CD4-positive, alpha-beta T cell treated with Interleukin-10 for 1 hour (primary cell): ENCODE measurements around the gene PRDM15.
A peak's percentile ranks its signal among the peaks of the same experiment; 100 is the strongest.

Experiments used
- DNase-seq: peaks from one replicate; pipeline ENCODE4 v3.0.0-alpha.2; 2020

PRDM15 gene

DNA sequence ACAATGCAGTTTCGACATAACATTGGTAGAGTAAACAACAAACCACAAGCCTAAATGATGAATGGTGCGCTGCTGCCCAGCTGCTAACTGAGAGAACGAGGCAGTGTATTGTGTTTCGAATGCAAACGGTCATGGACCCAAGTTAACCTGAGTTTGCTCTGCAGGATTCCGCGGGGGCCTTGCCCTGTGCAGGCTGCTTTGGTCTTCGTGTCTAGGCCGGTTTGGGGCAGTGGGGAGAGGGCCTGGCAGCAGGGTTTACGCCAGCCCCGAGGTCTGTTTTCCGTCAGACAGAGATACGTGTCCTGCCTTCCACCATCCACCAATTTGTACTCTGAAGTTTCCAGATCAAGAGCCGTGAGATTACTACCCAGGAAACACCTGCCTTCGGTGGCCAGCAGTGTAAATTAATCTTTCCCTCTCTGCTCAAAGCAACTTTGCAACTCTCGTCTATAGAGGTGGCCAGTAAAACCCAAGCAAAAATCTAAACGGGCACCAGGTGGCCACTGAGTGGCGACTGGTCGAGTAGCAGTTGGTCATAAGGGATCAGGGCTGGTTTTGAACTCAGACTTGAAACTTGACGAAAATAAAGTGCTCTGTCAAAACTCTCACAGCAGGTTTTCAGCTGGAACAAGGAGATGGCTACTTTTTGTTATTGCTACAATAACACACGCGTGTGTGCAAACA, 6.3 kb upstream of the PRDM15 start:
- no peak for DNase-seq

DNA sequence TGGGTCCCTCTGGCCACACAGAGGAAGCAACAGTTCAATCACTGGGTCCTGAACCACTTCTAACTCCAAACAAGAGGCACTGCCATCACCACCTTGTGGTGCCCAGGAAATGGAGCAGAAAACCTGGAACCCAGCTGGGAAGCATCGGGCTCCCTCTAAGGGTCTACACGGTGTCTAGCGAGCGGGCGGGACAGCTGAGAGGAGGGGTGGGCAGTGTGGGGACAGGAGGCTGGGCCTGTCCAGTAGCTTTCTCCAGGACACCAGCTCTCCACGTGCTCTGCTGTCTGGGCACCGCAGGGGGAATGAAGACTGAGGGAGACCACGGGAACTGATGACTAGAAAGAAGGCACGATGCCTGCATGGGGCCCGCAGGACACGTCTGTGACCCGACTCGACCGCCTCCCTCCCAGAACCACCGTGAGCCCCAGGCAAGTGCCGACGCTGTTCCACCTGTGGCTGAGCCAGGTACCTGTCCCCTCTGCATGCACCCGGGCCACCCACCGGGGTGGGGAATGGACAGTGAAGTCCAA, 5.4 kb upstream of the PRDM15 start:
- no peak for DNase-seq

DNA sequence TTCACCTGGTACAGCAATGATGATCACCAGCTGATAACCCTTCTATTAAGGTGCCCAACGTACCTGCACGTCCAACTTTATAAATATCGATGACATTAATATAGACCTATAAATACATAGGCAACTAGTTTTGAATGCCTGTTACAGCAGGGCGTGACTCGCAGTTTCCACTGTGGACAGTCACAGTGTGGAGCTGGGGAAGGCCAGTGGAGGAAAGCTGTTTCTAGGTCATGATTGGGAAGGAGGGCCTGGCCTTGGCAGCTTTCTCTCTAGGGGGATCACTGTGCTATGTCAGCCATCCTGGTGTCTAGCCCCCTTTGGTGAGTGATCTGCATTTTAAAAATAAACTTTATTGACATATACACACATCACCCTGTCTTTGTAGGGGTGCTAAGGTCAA, 4.4 kb upstream of the PRDM15 start:
- DNase-seq, result no peak

DNA sequence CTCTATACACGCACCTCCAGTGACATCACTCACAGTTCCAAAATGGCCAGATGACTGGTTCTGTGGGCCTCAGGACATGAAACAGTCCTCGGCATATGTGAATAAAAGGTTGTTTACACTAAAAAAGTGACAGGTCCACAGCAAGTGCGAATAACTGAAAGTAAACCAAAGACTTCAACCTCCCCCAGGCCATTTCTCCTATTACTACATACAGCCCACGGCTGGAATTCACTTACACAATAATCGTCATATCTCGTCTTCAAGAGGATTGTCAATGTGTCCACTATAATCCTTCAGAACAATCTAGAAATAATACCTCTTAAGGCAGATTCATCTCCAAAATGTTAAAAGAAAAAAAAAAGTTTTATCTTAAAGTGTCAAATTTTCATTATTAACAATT, 1.9 kb upstream of the PRDM15 start:
- no peak for DNase-seq

DNA sequence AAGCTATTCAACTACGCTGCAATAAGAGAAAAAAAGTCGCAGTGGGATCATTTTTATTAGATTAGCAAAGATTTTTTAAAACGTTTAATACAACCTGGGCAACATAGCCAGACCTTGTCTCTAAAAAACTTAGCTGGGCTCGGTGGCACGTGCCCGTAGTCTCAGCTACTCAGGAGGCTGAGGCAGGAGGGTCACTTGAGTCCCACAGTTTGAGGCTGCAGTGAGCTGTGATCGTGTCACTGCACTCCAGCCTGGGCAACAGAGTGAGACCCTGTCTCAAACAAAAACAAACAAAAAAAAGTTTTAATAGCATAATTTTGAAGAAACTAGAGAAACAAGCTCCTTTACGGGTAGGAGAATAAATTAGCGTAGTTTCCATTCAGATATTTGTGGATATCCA, 1.0 kb upstream of the PRDM15 start:
- no peak for DNase-seq

DNA sequence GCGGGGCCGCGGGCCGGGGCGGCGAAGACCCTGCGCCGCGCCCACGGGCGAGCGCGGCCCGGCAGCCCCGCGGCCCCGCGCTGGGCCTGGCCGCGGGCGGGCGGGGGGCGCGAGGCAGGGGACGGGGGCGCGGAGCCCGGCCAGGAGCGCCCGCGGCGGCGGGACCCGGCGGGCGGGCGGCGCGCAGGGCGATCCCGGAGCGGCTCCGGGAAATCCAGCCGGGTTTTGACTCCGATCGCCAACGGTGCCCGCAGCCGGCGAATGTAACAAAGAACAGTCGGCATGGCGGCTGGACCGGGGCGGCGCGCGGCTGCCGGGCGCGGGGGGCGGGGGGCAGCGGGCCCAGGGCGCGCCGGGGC, 334 bp downstream of the PRDM15 start:
- peak; percentile 86 for DNase-seq

DNA sequence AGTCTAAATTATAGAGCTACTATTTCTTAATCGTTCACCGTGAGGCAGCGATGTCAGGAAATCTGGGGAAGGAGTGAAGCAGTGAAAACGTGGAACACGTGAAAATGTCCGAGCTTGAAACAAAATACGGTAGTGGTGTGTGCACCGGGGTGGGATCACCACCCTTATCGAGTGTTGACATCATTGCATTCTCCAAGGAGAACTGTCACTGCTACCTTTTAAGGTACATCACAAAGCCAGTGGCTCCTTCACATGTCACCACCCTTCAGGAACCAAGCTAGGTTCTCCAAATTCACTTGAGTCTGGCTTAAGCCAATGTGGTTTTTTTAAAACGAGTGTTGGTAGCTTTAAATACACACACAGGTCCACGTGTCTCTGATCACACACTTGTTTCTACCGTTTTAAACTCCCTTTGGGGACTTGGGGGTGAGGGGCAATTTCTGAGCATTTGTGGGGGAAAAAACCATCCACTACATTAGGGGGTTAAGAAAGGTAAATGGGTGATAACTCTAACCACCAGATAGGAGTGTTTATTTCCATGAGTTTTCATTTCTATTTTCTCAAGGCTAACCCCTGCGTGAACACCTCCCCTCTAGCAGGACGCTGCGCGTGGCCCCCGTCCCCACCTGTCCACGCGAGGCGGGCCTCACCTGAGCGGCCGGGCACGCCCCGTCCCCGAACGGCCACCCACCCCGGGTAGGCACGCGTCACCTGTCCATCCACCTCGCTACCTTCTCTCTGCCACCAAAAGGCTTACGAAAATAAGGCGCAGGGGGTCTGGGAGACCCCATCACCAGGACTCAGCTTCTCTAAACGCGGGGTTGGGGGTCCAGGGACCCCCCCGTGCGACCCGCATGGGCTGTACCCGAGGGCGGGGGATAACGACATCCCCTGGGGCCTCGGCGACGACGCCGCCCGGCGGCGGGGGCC, 978 bp downstream of the PRDM15 start:
- peak; percentile 33 for DNase-seq

DNA sequence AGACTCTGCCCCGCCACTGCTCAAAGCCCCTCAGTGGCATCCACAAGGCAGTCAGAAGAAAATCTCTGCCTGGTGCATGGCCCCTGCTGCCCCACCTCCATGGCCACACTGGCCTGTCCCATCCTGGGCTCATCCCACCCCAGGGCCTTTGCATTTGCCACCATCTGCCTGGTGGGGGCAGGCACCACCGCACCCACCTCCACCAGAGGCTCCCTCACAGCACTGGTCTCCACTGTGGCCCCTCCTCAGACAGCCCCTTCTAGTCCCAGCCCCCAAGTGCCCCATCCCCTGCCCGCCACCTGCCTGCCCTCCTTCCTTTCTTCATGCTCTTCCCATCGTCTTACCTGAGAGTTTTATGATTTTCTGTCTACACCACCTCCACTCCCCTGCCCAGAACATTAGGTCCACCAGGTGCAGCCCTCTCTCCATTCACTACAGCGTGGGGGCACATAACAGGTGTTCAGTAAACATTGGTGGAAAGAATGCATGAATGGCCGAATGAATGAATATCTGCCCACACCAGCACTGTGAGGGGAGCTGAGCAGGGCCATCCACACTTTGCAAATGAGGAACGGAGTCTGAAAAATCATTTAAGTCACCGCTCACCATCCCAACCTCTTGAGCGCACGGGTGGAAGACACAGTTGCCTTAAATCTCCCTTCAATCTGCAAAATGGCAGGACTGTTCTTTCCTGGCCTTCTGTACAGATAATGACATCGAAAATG, 2.1 kb downstream of the PRDM15 start:
- no peak for DNase-seq

DNA sequence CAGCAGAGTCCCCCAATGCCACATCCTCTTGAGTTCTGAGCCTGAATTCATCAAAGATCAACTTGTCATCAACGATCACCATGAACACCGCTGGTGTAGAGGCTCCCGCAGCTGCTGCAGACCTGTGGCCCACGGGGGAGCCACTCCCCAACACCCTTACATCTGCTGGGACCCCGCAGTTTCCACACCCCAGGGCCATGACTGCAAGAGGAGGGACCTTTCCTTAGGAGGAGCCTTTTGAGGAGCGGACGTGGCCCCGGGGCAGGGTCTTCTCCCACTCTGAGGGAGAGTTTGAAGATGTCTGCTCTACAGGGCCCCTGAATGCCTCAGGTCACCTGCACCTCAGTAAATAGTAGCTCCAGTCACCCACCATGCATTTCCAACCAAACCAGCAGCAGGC, 2.7 kb downstream of the PRDM15 start:
- DNase-seq, result no peak

DNA sequence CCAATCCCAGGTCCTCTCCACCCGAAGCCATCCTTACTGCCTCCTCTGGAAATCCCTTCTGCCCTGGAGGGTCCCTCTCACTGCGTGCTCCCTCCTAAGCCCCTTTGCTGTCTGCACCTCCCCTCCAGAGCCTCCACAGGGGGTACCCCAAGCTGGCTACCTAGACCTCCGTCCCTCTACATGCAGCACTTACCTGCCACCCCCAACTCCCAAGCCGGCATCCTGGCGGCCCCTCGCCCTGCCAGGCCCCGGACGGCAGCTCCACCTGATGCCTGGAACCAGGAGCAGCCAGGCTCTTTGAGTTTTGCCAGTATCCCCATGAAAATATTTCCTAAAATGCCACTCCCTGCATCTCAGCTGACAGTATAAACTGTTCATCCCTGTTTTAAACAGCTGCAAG, 4.1 kb downstream of the PRDM15 start:
- no peak for DNase-seq

DNA sequence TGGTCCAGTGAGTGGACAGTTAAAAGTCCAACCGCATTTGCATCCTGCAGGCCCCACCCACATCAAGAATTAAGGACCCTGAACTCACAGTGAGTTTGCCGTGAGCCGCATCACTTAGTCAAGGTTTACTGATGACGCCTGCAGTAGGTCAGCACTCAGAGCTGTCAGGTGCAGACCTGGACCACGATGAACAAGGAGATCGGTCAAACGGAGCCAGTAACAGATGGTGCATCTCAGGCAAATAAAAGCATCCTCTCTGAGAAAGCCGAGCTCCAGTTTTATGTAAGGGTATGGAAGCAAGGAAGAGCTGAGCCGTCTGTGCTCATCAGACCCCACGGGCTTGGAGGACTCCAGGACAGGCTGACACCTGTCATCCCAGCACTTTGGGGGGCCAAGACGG, 4.5 kb downstream of the PRDM15 start:
- DNase-seq, result no peak

DNA sequence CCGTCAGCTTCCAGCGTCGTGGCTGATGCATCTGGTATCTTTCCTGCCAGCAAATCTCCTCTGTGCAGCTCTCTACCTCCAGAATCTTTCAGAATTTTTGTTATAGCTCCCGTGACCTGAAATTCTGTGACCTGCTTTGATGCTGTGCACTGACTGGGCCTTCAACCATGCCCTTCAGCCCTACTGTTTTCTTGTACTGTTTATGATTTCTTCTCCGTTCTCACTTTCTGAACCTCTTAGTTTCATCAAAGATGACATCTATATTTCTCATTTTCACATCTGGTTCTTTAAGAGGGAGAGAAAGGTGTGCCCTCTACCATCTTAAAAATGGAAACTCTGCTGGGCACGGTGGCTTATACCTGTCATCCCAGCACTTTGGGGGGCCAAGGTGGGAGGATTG, 5.7 kb downstream of the PRDM15 start:
- DNase-seq, result no peak

DNA sequence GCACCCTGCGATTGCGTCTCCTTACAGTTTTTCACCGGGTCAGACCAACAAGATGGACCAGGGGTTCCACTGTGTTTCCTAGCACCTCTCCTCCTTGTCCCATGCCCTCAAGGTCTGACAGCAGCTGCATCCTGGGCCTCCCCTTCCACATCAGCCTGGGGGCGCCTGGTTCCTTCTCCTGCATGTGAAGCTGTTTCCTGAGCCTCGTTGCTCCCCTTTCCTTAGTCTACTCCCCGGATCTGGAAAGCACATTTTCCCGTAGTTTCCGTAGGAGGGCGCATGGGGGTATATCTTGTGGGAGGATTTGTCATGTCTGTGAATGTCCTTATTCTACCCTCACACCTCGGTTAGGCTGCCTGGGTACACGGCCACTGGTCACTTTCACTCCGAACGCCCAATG, 6.1 kb downstream of the PRDM15 start:
- no peak for DNase-seq

DNA sequence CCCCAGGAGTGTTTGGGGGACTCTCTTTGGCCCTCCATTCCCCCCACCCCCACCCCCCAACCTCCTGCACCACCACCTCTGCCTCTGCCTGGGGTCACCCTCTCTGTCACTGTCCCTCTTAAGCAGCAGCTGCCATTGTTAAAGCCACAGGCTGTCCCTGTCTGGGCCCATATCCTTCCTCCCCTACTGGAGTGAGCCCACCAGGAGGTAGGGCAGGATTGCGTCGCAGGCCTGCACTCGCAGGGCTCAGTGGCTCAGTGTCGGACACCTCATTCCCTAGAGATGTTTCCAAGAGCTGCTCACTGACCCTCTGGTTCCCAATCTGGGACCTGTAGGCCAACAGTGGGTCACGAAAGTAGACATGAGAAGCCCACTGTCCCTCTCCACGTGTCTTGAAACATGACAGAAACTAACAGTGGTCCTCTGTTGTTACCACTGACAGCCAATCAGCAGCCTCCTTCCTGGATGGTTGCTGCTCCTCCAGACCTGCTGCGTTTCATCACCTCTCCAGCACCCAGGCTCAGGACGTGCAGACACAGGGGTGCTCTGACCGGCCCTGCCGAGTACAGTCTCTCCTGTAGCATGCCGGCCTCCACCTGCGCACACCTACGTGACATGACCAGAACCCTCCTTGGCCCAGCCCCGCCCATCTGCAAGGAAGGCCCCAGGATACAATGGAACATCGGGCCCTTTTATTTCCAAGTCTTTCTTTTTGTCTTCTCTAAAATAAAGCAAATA, 7.7 kb downstream of the PRDM15 start:
- no peak for DNase-seq

DNA sequence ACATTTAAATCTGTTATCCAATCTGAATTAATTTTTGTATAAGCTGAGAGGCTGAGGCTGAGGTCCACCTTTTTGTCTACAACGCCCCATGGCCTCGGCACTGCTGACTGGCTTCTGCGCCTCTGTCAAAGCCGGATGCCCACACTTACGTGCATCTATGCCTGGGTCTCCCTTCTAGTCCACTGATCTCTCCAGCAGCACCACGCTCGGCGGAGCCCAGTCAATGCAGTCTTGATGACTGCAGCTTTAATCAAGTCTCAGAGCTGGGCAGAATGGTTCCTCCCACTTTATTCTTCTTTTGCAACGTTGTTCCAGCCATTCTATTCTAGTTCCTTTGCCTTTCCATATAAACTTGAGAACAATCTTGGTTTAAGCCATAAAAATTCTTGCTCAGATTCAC, 9.4 kb downstream of the PRDM15 start:
- DNase-seq, result no peak

DNA sequence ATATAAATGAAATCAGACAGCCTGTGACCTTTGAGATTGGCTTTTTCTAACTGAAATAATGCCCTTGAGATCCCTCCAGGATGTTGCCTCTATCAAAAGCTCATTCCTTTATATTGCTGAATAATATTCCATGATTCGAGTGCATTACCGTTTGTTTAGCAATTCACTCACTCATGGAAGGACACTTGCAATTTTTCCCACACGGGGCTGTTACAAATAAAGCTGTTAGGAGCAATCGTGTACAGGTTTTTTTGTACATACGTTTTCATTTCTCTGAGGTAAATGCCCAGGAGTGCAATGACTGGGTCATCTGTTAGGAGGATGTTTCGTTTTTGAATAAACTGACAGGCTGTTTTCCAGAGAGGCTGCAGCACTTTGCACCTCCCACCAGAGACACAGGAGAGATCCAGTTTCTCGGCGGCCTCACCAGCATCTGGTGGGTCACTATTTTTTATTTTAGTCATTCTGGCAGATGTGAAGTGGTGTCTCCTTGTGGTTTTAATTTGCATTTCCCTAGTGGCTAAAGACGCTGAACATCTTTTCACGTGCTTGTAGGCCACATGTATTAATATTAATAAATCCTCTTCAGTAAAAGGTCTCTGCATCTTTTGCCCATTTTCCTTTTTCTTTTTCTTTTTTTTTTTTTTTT, 11.0 kb downstream of the PRDM15 start:
- no peak for DNase-seq

DNA sequence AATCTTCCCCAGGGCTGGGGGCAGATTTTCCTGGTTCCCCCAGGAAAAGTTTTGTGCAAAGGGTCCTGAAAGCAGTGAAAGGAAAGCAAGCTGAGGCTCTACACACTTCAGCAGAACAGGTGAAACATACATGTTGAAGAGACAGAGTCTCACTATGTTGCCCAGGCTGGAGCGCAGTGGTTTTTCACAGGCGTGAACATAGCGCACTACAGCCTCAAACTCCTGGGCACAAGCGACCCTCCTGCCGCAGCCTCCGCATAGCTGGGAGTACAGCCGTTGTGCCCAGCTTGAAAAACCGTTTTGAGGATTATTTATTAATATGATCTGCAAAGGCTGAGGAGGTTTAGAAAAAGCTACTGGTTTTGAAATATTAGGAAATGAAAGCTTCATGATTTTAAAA, 11.8 kb downstream of the PRDM15 start:
- DNase-seq, result no peak

DNA sequence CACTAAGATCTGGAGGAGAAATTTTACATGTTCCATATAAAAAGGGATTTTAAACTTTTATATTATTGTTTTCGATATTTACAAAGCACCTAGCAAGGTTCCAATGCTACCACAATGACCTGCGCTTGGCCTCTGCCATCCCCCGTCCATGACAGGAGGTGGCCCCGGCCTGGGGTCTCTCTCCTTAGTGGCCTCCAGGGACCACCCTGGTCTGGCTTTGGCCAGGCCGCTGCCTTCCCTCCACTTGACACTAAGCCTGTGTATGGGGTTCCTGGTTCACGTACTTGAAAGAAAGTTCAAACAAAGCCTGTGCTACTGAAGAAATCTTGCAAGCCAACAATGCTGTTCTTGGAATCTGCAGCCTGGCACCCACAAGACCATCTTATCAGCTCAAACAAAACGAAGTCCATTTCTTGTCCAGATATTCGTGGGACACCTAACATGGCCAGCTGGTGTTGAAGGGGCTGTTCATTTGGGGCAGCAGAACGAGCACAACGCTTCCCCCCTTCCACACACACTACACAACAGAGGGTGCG, 12.8 kb downstream of the PRDM15 start:
- DNase-seq, result no peak

DNA sequence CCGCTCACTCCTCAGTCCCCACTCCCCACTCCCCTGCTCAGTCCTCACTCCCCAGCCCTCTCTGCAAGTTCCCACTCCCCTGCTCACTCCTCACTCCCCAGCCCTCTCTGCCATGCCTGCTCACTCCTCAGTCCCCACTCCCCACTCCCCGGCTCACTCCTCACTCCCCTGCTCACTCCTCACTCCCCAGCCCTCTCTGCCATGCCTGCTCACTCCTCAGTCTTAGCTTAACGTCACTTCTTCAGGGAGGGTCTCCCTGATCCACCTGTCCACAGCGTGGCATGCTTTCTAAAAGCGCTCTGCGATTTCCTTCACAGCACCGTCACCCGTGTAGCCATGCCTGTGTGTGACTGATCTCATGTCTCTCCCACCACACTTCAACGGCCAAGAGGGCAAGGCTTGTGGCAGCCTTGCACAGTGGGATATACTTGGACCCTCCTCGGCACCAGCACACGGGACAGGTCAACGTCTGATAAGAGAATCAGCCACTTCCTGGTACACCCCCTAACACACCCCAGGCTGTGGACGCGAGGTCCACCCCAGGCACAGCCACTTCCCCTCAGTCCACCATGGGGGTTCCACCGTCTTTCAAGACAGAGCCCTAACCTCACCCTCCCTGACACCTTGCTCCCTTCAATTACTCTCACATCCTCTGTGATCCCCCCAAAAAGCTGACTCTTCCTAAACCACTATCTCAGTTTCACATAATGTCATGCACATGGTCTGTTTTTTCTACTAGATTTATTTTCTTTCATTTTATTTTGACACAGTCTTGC, 14.0 kb downstream of the PRDM15 start:
- DNase-seq, result no peak

DNA sequence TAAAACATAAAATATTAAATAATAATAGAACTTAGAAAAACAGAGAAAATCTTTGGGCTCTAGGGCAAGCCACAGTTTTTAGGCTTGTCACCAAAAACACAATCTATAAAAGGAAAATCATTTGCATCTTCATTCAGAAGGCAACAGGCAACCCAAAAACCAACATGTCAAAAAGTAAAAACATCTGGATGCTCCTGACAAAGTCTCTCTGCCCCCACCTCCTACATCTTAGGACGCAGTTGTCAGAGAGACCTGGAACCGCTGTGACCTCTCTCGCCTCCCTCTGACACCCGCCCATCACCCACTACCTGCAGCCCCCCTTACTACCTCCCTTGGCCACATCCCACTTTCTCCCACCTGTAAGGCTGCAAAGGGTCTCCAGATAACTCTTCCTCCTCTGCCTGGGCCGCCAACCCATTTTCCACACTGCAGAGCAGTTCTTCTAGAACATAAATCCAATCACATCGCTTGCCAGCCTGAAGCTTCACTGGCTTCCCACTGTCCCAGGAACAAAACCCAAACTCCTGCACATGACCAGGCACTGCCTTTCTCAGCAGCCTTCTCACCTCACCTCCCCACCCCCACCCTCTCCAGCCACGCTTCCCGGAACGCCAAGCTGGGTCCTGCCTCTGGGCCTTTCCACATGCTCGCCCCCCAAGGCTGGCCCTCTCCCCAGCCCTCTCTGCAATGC, 14.7 kb downstream of the PRDM15 start:
- DNase-seq, result no peak

DNA sequence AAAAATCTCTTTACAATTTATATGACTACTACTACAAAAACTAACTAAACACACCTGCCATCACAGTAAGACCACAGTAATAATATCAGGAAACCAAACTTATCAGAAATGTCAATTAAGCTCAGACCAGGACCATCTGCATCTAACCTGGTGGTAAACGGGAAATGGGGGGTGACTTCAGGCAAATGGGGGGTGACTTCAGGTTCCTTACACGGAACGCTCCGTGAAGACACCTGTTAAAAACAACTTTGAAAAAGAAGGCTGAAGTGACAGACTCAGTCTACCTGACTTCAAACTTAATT, 15.8 kb downstream of the PRDM15 start:
- DNase-seq, result no peak
